ENCODE results near the gene ZBTB46. TPM values are rescaled to one million over a fixed set of nuclear protein-coding genes. Genes with fewer than 3 reads are reported as not detected.
"Not testable (repeated sequence)": the region's sequence is repeated elsewhere in the genome, so short reads cannot be mapped to it uniquely, and the experiment has no call there.

The ZBTB46 gene
- polyA plus RNA-seq, 3 donors, result 0.07 to 2.3 (median 0.37) TPM

DNA sequence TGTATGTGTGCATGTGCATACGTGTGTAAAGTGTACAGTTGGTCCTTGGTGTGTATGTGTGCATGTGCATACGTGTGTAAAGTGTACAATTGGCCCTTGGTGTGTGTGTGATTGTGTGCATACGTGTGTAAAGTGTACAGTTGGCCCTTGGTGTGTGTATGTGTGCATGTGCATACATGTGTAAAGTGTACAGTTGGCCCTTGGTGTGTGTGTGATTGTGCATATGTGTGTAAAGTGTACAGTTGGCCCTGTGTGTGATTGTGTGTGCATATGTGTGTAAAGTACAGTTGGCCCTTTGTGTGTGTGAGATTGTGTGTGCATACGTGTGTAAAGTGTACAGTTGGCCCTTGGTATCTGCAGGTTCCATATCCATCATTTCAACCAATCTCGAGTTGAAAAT lies 99.7 kb downstream of the ZBTB46 start:
- peaks cover 0 to 7% of the 10 kb centered on the region in 2 donors for H3K27me3 ChIP-seq (ENCODE audit: control insufficient read depth in 2 of 2, insufficient read depth in 2 of 2, low read length in 2 of 2)
- H3K27ac ChIP-seq (ENCODE audit: low read depth in 1 of 2, low read length in 2 of 2), result no peak overlapping the region
- H3K4me3 Mint-ChIP-seq, result no peak overlapping the region
- intact Hi-C loops (cut with micrococcal nuclease), result no loop called here
- no peak overlapping the region for H3K9ac ChIP-seq (ENCODE audit: insufficient read depth, low read length, poor library complexity, severe bottlenecking)
- no peak for DNase-seq
- no peak overlapping the region for H3K4me2 ChIP-seq (replicated peaks; ENCODE audit: extremely low read depth, low read length, poor library complexity, severe bottlenecking)
- peaks cover 33 to 56% of the 10 kb centered on the region in 2 donors for H3K36me3 Mint-ChIP-seq
- peaks cover 0 to 12% of the 10 kb centered on the region in 2 donors for H3K4me1 ChIP-seq (ENCODE audit: control insufficient read depth in 1 of 2, insufficient read depth in 2 of 2, low read length in 2 of 2)
- peaks cover 40 to 85% of the 10 kb centered on the region in 2 donors for H3K36me3 ChIP-seq (replicated peaks in 1 of 2; ENCODE audit: control insufficient read depth in 1 of 2, insufficient read depth in 2 of 2, low read length in 2 of 2)
- no peak overlapping the region for H3K4me3 ChIP-seq (replicated peaks in 1 of 3; ENCODE audit: low read depth in 2 of 3, low read length in 3 of 3)
- TF ChIP-seq, protein P1, sequence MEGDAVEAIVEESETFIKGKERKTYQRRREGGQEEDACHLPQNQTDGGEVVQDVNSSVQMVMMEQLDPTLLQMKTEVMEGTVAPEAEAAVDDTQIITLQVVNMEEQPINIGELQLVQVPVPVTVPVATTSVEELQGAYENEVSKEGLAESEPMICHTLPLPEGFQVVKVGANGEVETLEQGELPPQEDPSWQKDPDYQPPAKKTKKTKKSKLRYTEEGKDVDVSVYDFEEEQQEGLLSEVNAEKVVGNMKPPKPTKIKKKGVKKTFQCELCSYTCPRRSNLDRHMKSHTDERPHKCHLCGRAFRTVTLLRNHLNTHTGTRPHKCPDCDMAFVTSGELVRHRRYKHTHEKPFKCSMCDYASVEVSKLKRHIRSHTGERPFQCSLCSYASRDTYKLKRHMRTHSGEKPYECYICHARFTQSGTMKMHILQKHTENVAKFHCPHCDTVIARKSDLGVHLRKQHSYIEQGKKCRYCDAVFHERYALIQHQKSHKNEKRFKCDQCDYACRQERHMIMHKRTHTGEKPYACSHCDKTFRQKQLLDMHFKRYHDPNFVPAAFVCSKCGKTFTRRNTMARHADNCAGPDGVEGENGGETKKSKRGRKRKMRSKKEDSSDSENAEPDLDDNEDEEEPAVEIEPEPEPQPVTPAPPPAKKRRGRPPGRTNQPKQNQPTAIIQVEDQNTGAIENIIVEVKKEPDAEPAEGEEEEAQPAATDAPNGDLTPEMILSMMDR (IDR thresholded peaks at IDR 0.05), result no peak
- H3K79me2 ChIP-seq (ENCODE audit: insufficient read depth, low read length), result peaks cover 36% of the 10 kb centered on the region
- no peak overlapping the region for H2AFZ ChIP-seq (ENCODE audit: insufficient read depth, low read depth, low read length, poor library complexity, severe bottlenecking)
- H3K9me3 Mint-ChIP-seq, result no peaks in the 10 kb centered on the region
- no peak overlapping the region for H3K27ac Mint-ChIP-seq
- H3K4me1 Mint-ChIP-seq, result peaks cover 27% of the 10 kb centered on the region
- H4K20me1 ChIP-seq (ENCODE audit: insufficient read depth, low read length), result peaks cover 97% of the 10 kb centered on the region
- WGBS (ENCODE audit: insufficient coverage), result 89% methylated on average over 3 of the region's 5 CpGs
- no peaks in the 10 kb centered on the region for H3K9me3 ChIP-seq (replicated peaks in 1 of 2; ENCODE audit: control insufficient read depth in 1 of 2, insufficient read depth in 1 of 2, low read length in 2 of 2)
- peaks cover 6 to 14% (median 9%) of the 10 kb centered on the region in 3 donors for H3K27me3 Mint-ChIP-seq (ENCODE audit: low read depth in 3 of 3)

DNA sequence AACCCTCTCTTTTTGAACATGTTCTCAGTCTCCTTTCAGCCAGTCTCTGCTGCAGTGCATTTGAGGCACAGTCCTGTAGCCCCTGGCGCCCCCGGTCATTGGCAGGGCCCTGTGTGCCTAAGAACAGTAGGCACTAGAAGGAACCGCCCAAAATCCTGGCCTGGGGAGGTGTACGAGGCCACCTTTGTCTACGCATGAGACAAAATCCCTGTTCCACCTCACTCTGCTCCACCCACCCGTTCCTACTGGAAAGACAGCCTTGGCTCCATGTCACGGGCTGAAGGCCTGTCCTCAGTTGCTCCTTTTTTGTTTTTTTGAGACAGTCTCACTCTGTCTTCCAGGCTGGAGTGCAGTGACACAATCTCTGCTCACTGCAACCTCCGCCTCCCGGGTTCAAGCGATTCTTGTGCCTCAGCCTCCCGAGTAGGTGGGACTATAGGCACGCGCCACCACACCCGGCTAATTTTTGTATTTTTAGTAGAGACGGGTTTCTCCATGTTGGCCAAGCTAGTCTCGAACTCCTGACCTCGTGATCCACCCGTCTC lies 100.8 kb downstream of the ZBTB46 start:
- H3K79me2 ChIP-seq (ENCODE audit: insufficient read depth, low read length), result peaks cover 40% of the 10 kb centered on the region
- H3K9me3 Mint-ChIP-seq; DNase-seq; H3K9me3 ChIP-seq (replicated peaks in 1 of 2; ENCODE audit: control insufficient read depth in 1 of 2, insufficient read depth in 1 of 2, low read length in 2 of 2); intact Hi-C loops (cut with micrococcal nuclease); H2AFZ ChIP-seq (ENCODE audit: insufficient read depth, low read depth, low read length, poor library complexity, severe bottlenecking); H3K27ac ChIP-seq (ENCODE audit: low read depth in 1 of 2, low read length in 2 of 2); H3K27me3 ChIP-seq (ENCODE audit: control insufficient read depth in 2 of 2, insufficient read depth in 2 of 2, low read length in 2 of 2); H3K27me3 Mint-ChIP-seq (ENCODE audit: low read depth in 3 of 3); H3K4me3 Mint-ChIP-seq; H3K4me3 ChIP-seq (replicated peaks in 1 of 3; ENCODE audit: low read depth in 2 of 3, low read length in 3 of 3); H3K4me2 ChIP-seq (replicated peaks; ENCODE audit: extremely low read depth, low read length, poor library complexity, severe bottlenecking); H3K9ac ChIP-seq (ENCODE audit: insufficient read depth, low read length, poor library complexity, severe bottlenecking): not testable (repeated sequence)
- WGBS (ENCODE audit: insufficient coverage), result 67% methylated on average over 16 of the region's 18 CpGs
- Mint-ChIP-seq H3K36me3 (peaks cover 42 to 51% of the 10 kb centered on the region in 2 donors), H3K27ac (peak overlapping the region in 1 of 7 donors; percentile 81), H3K4me1 (peaks cover 21% of the 10 kb centered on the region)
- peaks cover 95% of the 10 kb centered on the region for H4K20me1 ChIP-seq (ENCODE audit: insufficient read depth, low read length)
- H3K36me3 ChIP-seq (replicated peaks in 1 of 2; ENCODE audit: control insufficient read depth in 1 of 2, insufficient read depth in 2 of 2, low read length in 2 of 2), result peaks cover 36 to 79% of the 10 kb centered on the region in 2 donors
- H3K4me1 ChIP-seq (ENCODE audit: control insufficient read depth in 1 of 2, insufficient read depth in 2 of 2, low read length in 2 of 2), result peaks cover 0 to 11% of the 10 kb centered on the region in 2 donors

DNA sequence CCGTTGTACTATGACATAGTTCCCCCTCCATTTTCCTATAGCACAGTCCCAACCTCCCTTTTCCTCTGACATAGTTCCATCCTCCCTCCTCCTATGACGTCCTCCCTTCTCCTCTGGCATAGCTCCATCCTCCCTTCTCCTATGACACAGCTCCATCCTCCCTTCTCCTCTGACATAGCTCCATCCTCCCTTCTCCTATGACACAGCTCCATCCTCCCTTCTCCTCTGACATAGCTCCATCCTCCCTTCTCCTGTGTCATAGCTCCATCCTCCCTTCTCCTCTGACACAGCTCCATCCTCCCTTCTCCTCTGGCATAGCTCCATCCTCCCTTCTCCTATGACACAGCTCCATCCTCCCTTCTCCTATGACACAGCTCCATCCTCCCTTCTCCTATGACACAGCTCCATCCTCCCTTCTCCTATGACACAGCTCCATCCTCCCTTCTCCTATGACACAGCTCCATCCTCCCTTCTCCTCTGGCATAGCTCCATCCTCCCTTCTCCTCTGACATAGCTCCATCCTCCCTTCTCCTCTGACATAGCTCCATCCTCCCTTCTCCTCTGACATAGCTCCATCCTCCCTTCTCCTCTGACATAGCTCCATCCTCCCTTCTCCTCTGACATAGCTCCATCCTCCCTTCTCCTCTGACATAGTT lies 108.0 kb downstream of the ZBTB46 start:
- intact Hi-C loops (cut with micrococcal nuclease); H2AFZ ChIP-seq (ENCODE audit: insufficient read depth, low read depth, low read length, poor library complexity, severe bottlenecking); H3K27me3 ChIP-seq (ENCODE audit: control insufficient read depth in 2 of 2, insufficient read depth in 2 of 2, low read length in 2 of 2); H3K4me1 ChIP-seq (ENCODE audit: control insufficient read depth in 1 of 2, insufficient read depth in 2 of 2, low read length in 2 of 2); H3K9ac ChIP-seq (ENCODE audit: insufficient read depth, low read length, poor library complexity, severe bottlenecking); H3K4me2 ChIP-seq (replicated peaks; ENCODE audit: extremely low read depth, low read length, poor library complexity, severe bottlenecking); H3K4me3 ChIP-seq (replicated peaks in 1 of 3; ENCODE audit: low read depth in 2 of 3, low read length in 3 of 3); H3K4me3 Mint-ChIP-seq; H3K27ac ChIP-seq (ENCODE audit: low read depth in 1 of 2, low read length in 2 of 2); H3K27me3 Mint-ChIP-seq (ENCODE audit: low read depth in 3 of 3); DNase-seq; H3K27ac Mint-ChIP-seq: not testable (repeated sequence)
- Histone ChIP-seq H3K9me3 (replicated peaks in 1 of 2; ENCODE audit: control insufficient read depth in 1 of 2, insufficient read depth in 1 of 2, low read length in 2 of 2) (peaks cover 17 to 23% of the 10 kb centered on the region in 2 donors), H3K36me3 (replicated peaks in 1 of 2; ENCODE audit: control insufficient read depth in 1 of 2, insufficient read depth in 2 of 2, low read length in 2 of 2) (peaks cover 38 to 81% of the 10 kb centered on the region in 2 donors), H3K79me2 (ENCODE audit: insufficient read depth, low read length) (peaks cover 54% of the 10 kb centered on the region), H4K20me1 (ENCODE audit: insufficient read depth, low read length) (peaks cover 68% of the 10 kb centered on the region)
- WGBS (ENCODE audit: insufficient coverage), result 97% methylated on average over 2 of the region's 2 CpGs
- peaks cover 55 to 90% of the 10 kb centered on the region in 2 donors for H3K36me3 Mint-ChIP-seq
- H3K9me3 Mint-ChIP-seq, result peaks cover 19 to 31% (median 25%) of the 10 kb centered on the region in 7 donors
- H3K4me1 Mint-ChIP-seq, result peaks cover 10% of the 10 kb centered on the region
